Islet of Langerhans (tissue), 1 donor: Measurements from ENCODE around the gene EXO1.
"Not testable (repeated sequence)": the region's sequence is repeated elsewhere in the genome, so short reads cannot be mapped to it uniquely, and the experiment has no call there.

Experiments
- FAIRE-seq: peaks from one replicate; lab custom pipeline; 2011; peaks lifted over from hg19 to GRCh38; lab: Jason Lieb, UNC

The EXO1 gene

DNA sequence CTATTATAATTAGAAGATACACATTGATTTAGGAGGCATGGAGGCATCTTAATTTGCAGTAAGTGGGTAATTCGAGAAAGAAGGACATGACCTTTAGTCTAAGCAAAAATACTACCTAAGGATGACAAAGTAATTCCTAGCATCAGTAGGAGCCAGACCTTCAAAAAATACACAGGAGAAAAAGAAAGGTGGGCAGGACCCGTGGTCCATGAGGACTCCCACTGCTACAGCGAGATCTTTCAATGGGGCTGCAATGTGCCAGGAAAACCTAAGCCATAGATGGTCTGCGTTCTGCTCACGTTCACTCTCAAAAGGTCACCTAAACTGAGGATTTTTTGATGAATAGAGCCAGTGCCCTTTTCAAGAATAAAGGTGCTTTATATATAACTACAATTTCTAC lies 10.6 kb upstream of the EXO1 start:
- FAIRE-seq = no peak

DNA sequence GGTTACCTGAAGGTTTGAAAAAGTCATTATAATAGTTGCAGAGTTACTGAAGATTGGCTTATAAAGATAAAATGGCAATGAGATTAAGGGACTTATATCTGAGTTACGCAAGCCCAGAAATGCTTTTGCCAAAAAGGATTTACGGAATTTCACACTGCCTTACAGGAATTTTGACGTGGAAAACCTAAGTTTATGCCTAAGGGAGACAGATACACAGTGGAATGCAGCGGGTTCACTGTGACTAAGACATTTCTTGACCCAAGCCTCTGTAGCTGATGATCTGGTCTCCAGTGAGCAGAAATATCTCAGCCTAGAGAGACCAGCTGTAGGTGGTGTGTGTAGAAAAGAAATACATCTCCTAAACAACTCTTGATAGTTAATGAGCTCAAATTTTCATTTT lies 10.1 kb upstream of the EXO1 start:
- no peak for FAIRE-seq

DNA sequence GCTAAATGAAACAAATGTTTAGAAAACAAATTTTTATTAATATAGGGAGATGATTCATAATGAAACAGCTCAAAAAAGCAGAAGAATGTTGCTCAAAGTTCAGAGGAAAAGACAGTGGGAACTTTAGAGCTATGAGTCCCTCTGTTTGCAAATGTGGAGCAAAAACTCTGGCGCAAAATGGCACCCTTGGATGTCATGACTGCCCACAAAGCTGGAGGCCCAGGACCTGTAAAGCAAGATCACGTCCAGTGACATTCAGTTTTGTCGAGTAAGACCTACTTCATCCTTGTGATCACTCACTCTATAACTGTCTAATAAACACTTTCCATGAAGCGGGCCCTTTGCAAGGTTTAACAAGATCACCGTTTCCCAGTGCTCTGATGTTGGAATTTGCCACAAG lies 9.1 kb upstream of the EXO1 start:
- no peak for FAIRE-seq

DNA sequence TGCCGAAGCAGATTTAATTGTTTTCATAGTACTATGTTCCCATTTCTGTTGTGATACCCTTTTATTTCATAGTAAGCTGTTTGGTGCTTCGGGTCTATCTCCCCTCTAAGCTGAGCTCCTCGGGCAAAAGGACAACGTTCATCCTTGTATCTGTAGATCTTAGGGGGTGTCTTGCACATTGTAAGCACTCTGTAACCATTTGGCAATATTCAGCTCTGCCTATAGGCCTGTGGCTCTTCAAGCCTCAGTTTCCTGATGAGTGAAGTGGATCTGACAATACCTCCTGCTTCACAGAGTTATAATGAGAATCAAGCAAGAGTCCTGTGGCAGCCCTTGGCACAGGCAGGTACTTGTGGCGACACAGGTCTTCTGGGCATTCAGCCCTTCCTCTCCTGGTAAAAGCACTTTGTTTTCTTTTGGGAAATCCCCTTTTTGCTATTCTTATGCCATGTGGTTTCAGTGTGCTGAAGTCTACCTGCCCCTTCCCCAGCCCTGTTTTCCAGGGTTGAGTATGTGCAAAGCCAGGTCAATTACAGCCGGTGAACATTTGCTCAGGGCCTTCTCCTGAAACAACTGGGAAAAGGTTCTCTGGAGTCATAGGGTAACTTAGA lies 8.5 kb upstream of the EXO1 start:
- no peak for FAIRE-seq

DNA sequence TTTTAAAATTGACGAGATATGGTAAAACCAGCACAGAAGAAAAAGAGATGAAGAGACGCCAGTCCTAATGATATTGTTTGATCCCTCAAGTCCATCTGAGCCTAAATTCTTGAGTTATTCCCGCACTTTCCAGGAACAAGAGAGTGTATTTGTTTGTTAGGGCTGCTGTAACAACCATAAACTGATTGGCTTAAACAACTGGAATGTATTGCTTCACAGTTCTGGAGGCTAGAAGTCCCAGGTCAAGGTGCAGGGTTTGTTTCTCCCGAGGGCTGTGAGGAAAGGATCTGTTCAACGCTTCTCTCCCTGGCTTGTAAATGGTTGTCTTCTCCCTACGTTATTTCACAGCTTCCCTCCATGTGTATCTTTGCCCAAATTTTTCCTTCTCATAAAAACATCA lies 7.8 kb upstream of the EXO1 start:
- no peak for FAIRE-seq

DNA sequence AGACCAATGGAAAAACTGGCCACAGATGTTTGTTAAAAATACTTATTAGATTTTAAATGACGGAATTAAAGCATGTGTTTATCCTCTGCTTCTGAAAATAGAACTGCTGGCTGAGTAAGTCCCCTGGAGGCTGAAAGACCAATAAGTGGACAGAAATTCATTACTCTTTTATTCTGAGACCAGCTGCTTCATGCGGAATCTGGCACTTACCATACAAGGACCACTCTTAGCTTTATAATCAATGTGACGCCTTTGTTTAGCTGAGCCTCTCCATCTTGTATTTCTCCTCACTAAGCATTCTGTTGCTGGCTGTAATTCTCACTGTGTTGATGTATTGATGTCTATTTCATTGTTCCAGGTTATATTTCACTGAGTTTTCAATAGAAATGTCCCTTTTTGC lies 6.3 kb upstream of the EXO1 start:
- FAIRE-seq = no peak

DNA sequence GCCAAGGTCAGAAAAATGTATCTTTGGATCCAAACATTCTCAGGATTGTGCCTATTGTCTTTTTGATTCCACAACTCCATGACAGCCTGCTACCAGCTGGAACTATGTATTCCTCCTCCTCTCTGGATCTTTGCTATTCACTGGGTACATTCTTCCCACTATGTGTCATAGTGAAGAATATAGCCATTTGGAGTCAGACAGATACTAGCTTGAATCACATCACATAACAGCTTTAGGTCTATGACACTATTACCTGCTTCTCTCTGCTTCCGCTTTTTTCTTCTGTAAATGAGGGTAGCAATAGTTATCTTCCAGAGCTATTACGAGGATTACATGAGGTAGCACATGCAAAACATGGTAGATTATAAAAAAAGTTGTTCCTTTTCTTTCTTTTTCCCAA lies 5.4 kb upstream of the EXO1 start:
- FAIRE-seq = no peak

DNA sequence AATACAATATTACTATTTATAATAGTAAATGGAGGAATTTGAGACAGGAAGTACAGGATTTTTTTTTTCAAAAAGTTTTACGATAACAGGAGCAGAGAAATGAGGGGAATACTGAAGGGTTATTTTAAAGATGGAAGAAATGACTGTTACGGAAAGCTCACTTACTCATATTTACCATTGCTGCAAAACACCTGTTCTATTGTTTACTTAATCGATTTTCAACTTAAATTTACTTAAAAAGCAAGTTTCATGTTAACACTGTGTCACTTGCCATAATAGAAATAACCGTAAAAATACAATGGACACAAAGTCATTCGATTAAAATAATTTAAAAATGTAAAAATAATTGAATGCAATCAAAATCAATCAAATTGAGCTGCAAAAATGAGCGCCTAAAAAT lies 3.4 kb upstream of the EXO1 start:
- FAIRE-seq = no peak

DNA sequence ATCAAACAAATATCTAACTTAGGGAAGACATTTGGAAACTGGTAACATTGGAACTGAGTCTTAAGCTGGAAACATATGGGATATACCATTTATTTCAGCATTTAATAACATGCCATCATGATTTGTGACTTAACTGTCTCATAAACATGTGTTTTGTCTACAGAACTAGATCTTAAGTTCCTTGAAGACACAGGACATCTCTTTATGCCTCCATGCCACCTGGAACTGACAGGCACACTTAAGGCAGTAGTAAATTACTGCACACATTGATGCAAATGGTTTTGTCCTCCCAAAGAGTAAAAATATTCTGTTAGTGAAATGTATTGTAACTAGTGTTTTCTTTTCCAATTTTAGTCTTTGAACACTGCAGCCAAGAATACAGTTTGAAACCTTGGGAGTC lies 1.6 kb upstream of the EXO1 start:
- FAIRE-seq = no peak

DNA sequence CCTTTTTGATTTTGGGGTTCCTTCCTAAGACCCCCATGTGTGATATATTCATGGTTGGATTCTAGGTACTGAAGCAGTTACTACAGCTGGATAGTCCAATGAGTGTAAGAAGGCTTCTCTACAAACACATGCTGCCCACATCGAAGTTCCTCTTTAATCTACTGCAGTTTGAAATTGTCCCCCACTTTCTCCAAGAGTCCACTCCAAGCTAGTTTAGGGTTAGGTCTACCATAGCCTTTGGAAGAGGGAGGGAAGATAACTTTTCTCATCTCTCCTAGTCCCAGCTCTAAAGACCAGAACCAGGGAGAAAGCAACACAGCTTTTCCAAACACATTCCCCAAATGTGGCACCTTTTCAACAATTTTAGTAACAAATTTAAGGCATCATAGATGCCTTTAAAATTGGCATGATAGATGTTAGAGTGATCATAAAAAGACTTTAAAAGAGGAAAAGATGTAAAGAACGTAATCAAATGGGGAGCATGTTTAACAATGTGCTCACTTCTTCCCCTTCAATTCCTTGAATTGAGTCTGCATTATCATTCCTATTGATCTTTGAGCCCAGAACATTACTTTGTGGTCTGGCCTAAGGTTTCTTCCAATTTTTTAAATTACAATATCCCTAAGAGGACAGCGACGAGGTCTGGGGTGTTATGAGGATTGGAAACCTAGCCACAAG lies 1.0 kb upstream of the EXO1 start:
- FAIRE-seq = no peak

DNA sequence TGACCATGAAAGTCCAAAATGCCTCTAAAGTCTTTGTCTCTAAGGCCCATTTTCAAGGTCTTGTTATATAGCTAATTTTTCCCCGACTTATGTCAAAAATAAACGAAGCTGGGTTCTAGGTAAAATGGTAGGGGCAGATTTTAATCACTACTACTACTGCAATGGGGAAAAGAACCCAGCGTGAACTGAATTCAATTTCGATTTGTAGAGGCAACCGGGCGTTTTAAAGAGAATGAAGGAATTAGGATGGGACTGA lies 536 bp upstream of the EXO1 start:
- FAIRE-seq = no peak

DNA sequence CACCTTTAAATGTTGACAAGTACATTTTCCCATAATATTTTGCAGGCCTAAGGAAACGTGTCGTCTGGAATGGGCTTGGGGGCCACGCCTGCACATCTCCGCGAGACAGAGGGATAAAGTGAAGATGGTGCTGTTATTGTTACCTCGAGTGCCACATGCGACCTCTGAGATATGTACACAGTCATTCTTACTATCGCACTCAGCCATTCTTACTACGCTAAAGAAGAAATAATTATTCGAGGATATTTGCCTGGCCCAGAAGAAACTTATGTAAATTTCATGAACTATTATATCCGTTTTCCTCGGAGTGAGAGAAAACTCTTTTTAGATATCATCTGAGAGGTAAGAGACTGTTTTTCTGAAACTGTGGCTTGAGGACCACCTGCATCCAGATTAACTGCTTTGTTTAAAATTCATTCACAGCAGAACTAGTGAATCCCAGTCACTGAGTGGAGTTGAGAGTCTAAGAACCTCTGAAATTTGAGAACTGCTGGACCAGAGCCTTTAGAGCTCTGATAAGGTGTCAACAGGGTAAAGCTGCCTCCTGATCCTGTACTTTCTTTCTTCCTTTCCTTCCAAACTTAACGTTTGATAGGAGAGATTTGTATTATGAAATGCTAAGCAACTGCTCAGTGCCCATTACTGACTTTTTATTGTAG lies 811 bp downstream of the EXO1 start:
- no peak for FAIRE-seq

DNA sequence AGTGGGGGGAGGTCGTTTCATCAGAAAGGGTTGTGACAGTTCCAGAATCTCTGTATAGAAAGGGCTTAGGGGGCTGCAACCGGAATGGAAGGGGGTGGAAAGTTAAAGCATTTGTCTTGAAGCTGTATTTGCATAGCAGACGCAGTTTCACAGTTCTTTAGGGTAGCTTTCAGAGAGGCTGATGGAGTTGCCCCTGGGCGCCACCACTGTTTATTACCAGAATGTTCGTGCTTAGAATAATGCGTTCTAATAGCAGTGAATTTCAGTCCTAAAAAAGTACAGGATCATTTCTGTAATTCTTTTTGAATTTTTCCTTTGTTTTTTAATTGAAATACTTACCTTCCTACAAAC lies 1.3 kb downstream of the EXO1 start:
- no peak for FAIRE-seq

DNA sequence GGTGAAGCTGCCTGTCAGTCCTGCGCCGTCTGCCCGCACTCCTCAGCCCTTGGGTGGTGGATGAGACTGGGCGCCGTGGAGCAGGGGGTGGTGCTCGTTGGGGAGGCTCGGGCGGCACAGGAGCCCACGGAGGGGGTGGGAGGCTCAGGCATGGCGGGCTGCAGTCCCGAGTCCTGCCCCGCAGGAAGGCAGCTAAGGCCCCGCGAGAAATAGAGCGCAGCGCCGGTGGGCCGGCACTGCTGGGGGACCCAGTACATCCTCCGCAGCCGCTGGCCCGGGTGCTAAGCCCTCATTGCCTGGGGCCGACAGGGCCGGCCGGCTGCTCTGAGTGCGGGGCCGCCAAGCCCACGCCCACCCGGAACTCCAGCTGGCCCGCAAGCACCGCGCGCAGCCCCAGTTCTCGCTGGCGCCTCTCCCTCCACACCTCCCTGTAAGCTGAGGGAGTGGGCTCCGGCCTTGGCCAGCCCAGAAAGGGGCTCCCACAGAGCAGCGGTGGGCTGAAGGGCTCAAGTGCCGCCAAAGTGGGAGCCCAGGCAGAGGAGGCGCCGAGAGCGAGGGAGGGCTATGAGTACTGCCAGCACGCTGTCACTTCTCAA lies 7.6 kb downstream of the EXO1 start:
- not testable (repeated sequence) for FAIRE-seq

DNA sequence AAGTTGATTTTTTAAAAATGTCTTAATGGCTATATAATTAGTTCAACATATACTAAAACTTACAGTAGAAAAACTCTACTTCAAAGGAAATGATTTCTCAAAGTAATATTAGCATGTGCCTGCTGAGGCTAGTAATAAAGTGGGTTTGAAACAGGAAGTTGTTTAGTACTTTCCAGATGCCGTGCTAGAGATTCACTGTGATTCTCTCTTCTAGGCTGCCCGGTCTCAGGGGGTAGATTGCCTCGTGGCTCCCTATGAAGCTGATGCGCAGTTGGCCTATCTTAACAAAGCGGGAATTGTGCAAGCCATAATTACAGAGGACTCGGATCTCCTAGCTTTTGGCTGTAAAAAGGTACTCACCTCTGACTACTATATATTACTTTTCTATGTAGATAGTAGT lies 9.1 kb downstream of the EXO1 start:
- FAIRE-seq = no peak

DNA sequence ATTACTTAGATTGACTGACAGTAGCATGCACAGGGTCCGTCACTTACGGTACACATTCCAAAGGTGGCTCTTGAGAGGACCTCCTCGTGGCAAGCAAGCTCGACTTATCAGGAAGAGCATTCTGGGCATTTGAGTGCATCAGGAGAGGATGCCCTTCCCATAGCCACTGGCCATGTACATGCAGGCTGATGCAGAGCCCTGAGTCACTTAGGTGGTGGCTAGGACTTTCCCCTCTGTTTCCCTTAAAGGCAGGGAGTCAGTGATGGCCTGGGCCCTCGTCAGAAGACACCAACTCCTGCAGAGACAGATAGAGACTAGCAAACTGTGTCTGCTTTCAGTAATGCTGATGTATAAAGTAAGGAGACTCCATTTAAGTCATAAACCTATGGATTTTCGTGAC lies 12.9 kb downstream of the EXO1 start:
- FAIRE-seq = no peak

DNA sequence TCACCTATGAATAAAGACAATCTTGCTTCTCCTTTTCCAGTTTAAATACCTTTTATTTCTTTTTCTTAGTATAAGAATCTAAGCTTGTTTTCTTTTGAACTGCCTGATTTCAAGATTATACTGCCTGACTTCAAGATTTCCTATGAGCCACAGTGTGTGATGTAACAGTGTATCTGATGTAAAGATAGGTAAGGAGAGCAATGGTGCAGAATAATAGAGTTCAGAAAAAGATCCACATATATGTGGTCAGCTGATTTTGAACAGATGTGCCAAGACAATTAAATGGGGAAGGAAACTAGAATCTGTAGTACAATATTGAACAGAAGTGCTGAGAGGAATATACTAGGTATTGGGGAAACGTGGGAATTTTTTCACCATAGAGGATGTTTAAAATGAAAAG lies 21.0 kb downstream of the EXO1 start:
- FAIRE-seq = no peak

DNA sequence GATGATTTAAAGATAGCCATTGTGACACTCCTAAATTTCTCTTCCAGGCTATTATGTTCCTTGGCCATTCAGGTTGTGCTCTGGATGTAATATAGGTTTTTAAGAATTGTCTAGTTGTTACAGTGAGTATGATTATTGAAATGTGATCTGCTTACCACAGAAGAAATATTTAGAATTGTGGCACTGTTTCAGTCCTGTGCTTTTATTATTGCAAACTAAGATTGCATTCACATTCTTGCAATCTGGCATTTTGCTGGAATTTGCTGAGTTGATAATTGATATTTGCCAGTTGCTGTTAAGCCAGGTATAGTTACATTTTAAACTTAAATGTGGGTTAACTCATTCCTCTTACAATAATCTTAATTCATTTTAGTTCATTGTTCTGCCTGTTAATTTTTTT lies 22.3 kb downstream of the EXO1 start:
- no peak for FAIRE-seq

DNA sequence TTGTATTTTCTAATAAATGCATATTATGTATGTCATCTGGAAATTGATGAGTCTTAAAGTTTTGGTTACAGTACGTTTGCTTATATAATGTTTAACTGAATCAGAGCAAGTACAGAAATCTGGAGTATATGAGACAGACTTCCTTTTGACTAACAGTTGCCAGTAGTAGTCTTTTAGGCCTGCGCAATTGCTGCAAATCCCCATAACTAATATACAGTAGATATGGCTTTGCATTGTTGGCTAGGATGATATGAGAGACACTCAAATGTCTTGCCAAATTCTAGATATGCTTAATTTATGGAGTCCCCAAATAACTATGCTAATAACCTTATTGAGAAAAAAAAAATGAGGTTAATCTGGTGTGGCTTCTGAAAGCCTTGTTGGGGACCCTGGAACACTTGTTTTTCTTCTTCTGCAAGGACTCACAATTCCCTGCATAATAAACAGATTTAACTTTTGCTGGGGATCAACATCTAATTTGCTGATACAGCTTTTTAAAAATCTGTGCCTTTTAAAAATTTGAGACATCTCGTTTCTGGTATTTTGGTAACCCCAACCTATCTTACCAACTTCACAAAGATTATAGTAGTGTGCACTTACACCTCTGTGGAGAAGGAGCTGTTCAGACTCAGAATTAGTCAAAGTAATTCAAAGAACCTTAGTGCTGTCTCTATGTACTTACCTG lies 22.9 kb downstream of the EXO1 start:
- no peak for FAIRE-seq

DNA sequence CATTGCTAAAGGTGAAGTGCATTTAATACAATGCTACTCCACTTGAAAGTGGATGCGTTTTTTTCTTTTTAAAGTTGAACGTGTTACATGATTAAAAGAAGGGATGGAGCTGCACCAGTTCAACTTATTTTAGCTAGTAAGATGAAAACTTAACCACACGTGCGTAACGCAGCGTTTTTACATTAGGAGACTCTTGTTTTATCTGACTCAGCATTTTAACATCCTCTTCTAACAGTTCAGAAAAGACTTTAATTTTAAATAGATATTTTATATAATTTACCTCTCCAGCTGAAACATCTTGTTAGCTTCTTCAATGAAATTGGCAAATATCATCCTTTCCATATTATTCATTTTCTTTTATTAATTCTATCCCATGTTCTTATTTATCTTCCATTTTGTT lies 33.4 kb downstream of the EXO1 start:
- FAIRE-seq = no peak

DNA sequence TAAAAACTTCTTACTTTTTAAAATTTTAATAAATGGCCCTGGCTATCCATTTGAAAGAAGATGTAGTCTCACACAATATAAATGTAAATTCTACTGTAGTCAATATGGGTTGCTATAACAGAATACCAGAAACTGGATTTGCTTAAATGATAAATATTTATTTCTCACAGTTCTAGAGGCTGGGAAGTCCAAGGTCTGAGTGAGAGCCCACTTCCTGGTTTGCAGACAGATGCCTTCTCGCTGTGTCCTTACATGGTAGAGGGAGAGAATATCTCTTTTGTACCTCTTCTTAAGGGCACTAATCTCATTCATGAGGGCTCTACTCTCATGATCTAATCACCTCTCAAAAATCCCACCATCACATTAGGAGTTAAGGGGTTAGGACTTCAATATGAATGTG lies 35.2 kb downstream of the EXO1 start:
- no peak for FAIRE-seq

DNA sequence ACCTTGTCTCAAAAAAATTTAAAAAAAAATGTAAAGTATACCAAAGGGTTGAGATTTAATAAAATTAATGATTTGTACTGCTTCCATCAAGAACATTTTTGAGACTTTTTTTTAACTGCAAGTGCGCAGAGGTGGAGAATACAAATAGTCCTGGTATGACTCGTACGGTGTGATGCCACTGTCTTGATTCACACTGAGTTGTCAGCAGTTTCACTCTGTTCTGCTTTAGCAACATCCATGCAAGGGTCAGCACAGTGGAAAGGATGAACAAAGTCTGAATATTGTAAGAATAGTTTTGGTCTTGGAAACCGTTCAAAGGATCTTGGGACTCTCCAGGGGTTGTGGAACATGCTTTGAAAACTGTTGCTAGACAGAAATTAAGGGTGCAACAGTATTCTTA lies 40.2 kb downstream of the EXO1 start:
- FAIRE-seq = no peak

DNA sequence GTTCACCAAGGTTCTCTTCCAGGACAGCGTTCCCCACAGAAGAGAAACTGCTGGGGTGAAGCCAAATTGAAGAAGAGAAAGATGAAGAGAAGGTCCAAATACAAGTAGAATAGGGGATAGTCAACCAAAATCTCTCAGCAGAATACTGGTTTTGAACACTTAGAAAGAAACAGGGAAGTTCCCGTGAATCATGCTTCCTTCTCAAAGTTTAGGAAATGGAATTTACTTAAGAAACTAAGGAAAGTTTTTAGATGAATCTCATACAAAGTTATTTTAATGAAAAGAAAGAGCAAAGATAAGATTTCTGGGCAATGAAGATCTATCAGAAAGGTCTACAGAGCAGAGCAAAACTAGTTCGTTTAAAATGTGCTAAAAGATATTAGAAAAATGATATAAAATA lies 43.3 kb downstream of the EXO1 start:
- FAIRE-seq = no peak

DNA sequence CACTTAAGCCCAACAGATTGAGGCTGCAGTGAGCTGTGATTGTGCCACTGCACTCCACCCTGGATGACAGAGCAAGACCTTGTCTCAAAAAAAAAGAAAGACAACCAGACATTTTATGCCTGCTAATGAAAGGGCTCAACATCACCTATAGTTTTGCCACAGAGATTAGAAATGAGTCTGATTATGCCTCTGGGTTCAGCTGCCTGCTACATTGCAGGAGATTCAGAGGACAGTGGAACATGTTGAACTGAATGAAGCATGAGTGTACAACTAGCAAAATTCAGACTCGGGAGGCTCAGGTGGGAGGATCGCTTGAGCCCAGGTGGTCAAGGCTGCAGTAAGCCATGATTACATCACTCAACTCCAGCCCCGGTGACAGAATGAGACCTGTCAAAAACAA lies 46.0 kb downstream of the EXO1 start:
- FAIRE-seq = no peak
